ENCODE results near the gene HS1BP3. TPM values are rescaled to one million over a fixed set of nuclear protein-coding genes. Genes with fewer than 3 reads are reported as not detected.

The HS1BP3 gene
- total RNA-seq, 1 donor from 2014 or later, result 10.0 TPM

DNA sequence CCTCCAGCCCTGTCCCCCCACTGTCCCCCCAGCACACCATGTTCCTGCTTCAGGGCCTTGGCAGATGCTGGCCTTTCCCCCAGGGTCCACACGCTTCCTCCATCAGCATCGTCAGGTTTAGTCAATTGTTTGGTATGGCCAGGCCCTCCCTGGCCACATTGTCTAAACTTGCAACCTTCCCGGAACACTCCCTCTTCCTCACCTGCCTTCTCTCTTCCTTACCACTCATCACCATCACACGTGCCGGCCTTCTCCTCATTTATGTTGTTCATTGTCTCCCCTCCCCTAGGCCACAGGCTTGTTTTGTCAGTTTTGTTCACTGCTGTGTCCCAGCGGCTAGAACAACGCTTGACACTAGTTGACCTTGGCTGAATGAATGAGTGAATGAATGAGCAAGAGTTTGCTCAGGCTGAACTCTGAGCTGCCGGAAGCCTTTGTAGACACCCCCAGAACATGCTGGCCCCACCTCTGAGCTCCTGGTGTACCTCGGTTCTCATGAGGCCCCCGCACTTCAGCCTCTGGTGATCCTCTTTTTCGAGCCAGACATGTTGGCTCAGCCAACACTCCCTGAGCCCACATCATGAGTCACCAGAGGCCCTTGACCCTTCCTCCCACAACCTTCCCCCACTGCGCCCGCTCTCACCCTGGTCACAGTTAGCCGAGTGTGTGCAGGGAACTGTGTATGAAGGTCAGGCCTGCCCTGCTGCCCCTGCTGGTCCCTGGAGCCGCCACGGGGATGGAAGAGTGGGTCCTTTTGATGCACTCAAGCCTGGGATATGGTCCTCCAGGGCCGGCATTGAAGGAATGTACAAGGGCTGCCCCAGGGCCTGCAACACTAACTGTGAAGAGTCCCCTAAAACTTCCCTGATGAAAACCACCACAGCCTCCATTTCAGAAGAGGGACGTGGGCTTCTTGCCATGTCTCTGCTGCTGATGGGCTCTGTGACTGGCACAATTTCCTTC, 57.5 kb downstream of the HS1BP3 start:
- peaks cover 23% of the 10 kb centered on the region for H4K20me1 ChIP-seq (ENCODE audit: low read depth)
- no peak for DNase-seq (ENCODE audit: low spot score)
- peaks cover 41% of the 10 kb centered on the region for H3K27me3 ChIP-seq
- H3K36me3 Mint-ChIP-seq, result no peaks in the 10 kb centered on the region
- no peaks in the 10 kb centered on the region for H3K9me3 ChIP-seq (ENCODE audit: low read depth)
- no peak overlapping the region for H3K27ac ChIP-seq
- TF ChIP-seq EZH2 (IDR thresholded peaks at IDR 0.05) (no peak), EZH2phosphoT487 (IDR thresholded peaks at IDR 0.05) (no peak)
- TF ChIP-seq, protein P1, sequence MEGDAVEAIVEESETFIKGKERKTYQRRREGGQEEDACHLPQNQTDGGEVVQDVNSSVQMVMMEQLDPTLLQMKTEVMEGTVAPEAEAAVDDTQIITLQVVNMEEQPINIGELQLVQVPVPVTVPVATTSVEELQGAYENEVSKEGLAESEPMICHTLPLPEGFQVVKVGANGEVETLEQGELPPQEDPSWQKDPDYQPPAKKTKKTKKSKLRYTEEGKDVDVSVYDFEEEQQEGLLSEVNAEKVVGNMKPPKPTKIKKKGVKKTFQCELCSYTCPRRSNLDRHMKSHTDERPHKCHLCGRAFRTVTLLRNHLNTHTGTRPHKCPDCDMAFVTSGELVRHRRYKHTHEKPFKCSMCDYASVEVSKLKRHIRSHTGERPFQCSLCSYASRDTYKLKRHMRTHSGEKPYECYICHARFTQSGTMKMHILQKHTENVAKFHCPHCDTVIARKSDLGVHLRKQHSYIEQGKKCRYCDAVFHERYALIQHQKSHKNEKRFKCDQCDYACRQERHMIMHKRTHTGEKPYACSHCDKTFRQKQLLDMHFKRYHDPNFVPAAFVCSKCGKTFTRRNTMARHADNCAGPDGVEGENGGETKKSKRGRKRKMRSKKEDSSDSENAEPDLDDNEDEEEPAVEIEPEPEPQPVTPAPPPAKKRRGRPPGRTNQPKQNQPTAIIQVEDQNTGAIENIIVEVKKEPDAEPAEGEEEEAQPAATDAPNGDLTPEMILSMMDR (IDR thresholded peaks at IDR 0.05), result no peak
- H3K27me3 Mint-ChIP-seq (ENCODE audit: insufficient read depth, low read depth), result peaks cover 24% of the 10 kb centered on the region
- H3K4me3 Mint-ChIP-seq, result no peak overlapping the region
- peaks cover 23% of the 10 kb centered on the region for H3K4me1 ChIP-seq
- H3K9ac ChIP-seq, result no peak overlapping the region
- H3K4me3 ChIP-seq, result no peak overlapping the region
- H3K4me2 ChIP-seq, result no peak overlapping the region
- peak overlapping the region; percentile 62 for H3K27ac Mint-ChIP-seq
- H3K9me3 Mint-ChIP-seq, result peaks cover 6% of the 10 kb centered on the region
- H3K4me1 Mint-ChIP-seq, result peaks cover 57% of the 10 kb centered on the region
- no peak overlapping the region for H2AFZ ChIP-seq (replicated peaks)
- peaks cover 12% of the 10 kb centered on the region for H3F3A ChIP-seq (ENCODE audit: low read depth)
- H3K79me2 ChIP-seq (ENCODE audit: low read depth), result no peaks in the 10 kb centered on the region
- no peaks in the 10 kb centered on the region for H3K36me3 ChIP-seq

DNA sequence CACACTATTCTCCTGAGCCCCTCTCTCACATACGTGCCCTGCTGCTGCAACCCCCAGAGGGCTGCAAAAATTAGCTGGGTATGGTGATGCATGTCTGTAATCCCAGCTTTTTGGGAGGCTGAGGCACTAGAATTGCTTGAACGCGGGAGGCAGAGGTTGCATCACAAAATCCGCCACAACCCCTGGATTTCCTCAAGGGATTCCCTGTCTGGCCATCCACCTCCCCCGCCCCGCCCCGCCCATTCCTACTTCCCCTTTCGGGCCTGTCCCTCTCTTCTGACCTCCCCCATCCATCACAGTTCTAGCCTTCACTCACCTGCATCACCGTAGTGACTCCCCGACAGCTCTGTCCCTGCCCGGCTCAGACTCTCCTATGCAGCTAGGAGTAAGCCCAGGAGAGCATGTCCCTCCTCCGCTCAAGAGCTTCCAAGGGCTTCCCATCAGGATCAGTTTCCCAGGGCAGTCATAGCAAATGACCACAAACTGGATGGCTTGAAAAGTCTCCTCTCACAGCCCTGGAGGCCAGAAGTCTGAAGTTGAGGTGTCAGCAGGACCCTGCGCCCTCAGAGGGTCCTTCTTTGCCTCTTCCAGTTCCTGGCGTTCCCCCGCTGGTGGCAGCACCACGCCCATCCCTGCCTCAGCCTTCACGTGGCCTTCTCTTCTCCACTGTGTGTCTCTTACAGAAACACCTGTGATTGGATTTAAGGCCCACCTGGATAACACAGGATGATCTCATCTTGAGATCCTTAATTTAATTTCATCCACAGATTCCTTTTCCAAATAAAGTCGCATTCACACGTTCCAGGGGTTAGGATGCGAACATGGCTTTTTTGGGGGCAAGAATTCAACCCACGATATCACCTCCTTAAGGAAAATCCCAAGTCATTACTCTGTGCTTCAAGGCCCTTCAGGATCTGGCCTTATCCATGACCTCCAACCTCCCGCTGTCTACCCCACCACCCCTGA, 58.5 kb downstream of the HS1BP3 start:
- peak overlapping the region; percentile 54 for H3K27ac Mint-ChIP-seq
- H3K27me3 Mint-ChIP-seq (ENCODE audit: insufficient read depth, low read depth), result peaks cover 26% of the 10 kb centered on the region

More for the DNA sequence above, 58.5 kb downstream of the HS1BP3 start:
- Mint-ChIP-seq H3K36me3 (no peaks in the 10 kb centered on the region), H3K4me1 (peaks cover 48% of the 10 kb centered on the region), H3K9me3 (peaks cover 5% of the 10 kb centered on the region), H3K4me3 (no peak overlapping the region)
- Histone ChIP-seq H3K9ac (no peak overlapping the region), H3K4me2 (no peak overlapping the region), H4K20me1 (ENCODE audit: low read depth) (peaks cover 22% of the 10 kb centered on the region), H3K79me2 (ENCODE audit: low read depth) (no peaks in the 10 kb centered on the region), H2AFZ (replicated peaks) (no peak overlapping the region), H3K27ac (no peak overlapping the region), H3K9me3 (ENCODE audit: low read depth) (no peaks in the 10 kb centered on the region), H3F3A (ENCODE audit: low read depth) (peaks cover 12% of the 10 kb centered on the region), H3K36me3 (no peaks in the 10 kb centered on the region), H3K27me3 (peaks cover 32% of the 10 kb centered on the region), H3K4me1 (peaks cover 23% of the 10 kb centered on the region), H3K4me3 (no peak overlapping the region)
- no peak for DNase-seq (ENCODE audit: low spot score)
- TF ChIP-seq EZH2 (IDR thresholded peaks at IDR 0.05) (no peak), EZH2phosphoT487 (IDR thresholded peaks at IDR 0.05) (no peak)
- TF ChIP-seq, protein P1 (IDR thresholded peaks at IDR 0.05), result peak; percentile 42

Measured in neural progenitor cell (in vitro differentiated cells).